Measurements from ENCODE around the gene SAMD4B. TPM values are rescaled to one million over a fixed set of nuclear protein-coding genes. Genes with fewer than 3 reads are reported as not detected.

SAMD4B gene
- total RNA-seq, 2 experiments from 2014 or later, result 47.8 to 51.3 TPM

- DNase-seq (peak; percentile 73), ATAC-seq (ENCODE audit: low read depth) (peak; percentile 46)
- no peaks in the 10 kb centered on the region for H3K27me3 Mint-ChIP-seq
- H3K4me3 Mint-ChIP-seq, result peak overlapping the region; percentile 63
- POLR2A ChIA-PET, result interaction anchor here (0.6 to 3.7 kb wide), 8 partner anchors 10 to 328 kb away, joined by 3 to 44 read pairs (median 9); partner anchors contain the start of genes GMFG, MED29, PAF1 and PLEKHG2
- H3K36me3 Mint-ChIP-seq, result peaks cover 5% of the 10 kb centered on the region
- peak overlapping the region; percentile 85 for H3K27ac Mint-ChIP-seq
- H3K9me3 Mint-ChIP-seq, result no peaks in the 10 kb centered on the region
- peaks cover 56% of the 10 kb centered on the region for H3K4me1 Mint-ChIP-seq
Observed at GRCh38 chr19:39401549-39402345, 59.5 kb downstream of the SAMD4B start.

- POLR2A ChIA-PET, result interaction anchor here (1.3 to 3.7 kb wide), 7 partner anchors 9 to 329 kb away, joined by 3 to 44 read pairs (median 13); partner anchors contain the start of genes GMFG, MED29, PAF1 and PLEKHG2
- peak; percentile 4 for ATAC-seq (ENCODE audit: low read depth)
- Mint-ChIP-seq H3K4me3 (peak overlapping the region; percentile 63), H3K36me3 (peaks cover 6% of the 10 kb centered on the region), H3K4me1 (peaks cover 52% of the 10 kb centered on the region), H3K27me3 (no peaks in the 10 kb centered on the region), H3K9me3 (no peaks in the 10 kb centered on the region), H3K27ac (peak overlapping the region; percentile 85)
- DNase-seq, result peak; percentile 79
Observed at GRCh38 chr19:39402346-39403300, 60.4 kb downstream of the SAMD4B start.

GRCh38 chr19:39403331-39404312 is 61.4 kb downstream of the SAMD4B start:
- POLR2A ChIA-PET, result interaction anchor here (1.3 kb wide), 1 partner anchor 12 kb away, joined by 5 read pairs; the partner anchor contains the start of genes MED29 and PAF1
- peak; percentile 89 for DNase-seq
- Mint-ChIP-seq H3K9me3 (no peaks in the 10 kb centered on the region), H3K27me3 (no peaks in the 10 kb centered on the region), H3K4me3 (peak overlapping the region; percentile 63), H3K27ac (peak overlapping the region; percentile 85), H3K36me3 (peaks cover 16% of the 10 kb centered on the region), H3K4me1 (peaks cover 47% of the 10 kb centered on the region)
- peak; percentile 12 for ATAC-seq (ENCODE audit: low read depth)

GRCh38 chr19:39405261-39405957 is 63.2 kb downstream of the SAMD4B start:
- Mint-ChIP-seq H3K4me3 (peak overlapping the region; percentile 25), H3K4me1 (peaks cover 42% of the 10 kb centered on the region), H3K27me3 (no peaks in the 10 kb centered on the region), H3K9me3 (no peaks in the 10 kb centered on the region), H3K27ac (no peak overlapping the region), H3K36me3 (peaks cover 15% of the 10 kb centered on the region)
- no peak for ATAC-seq (ENCODE audit: low read depth)
- POLR2A ChIA-PET, result interaction anchor here (0.9 to 5.2 kb wide), 5 partner anchors 7 to 70 kb away, joined by 3 to 90 read pairs (median 8); partner anchors contain the start of genes MED29, PAF1 and RPS16
- no peak for DNase-seq

- Mint-ChIP-seq H3K27ac (peak overlapping the region; percentile 90), H3K4me3 (peak overlapping the region; percentile 86), H3K4me1 (peaks cover 46% of the 10 kb centered on the region), H3K27me3 (no peaks in the 10 kb centered on the region), H3K36me3 (peaks cover 15% of the 10 kb centered on the region), H3K9me3 (no peaks in the 10 kb centered on the region)
- ATAC-seq (ENCODE audit: low read depth) (peak; percentile 13), DNase-seq (peak; percentile 85)
- POLR2A ChIA-PET, result interaction anchor here (0.6 to 5.2 kb wide), 6 partner anchors 8 to 549 kb away, joined by 5 to 90 read pairs (median 23); partner anchors contain the start of genes MED29, PAF1, RPS16 and SAMD4B
Observed at GRCh38 chr19:39405958-39406655, 63.9 kb downstream of the SAMD4B start.

- DNase-seq, result peak; percentile 88
- H3K36me3 Mint-ChIP-seq, result peaks cover 15% of the 10 kb centered on the region
- no peaks in the 10 kb centered on the region for H3K9me3 Mint-ChIP-seq
- POLR2A ChIA-PET, result interaction anchor here (0.6 to 5.2 kb wide), 6 partner anchors 8 to 550 kb away, joined by 5 to 90 read pairs (median 23); partner anchors contain the start of genes MED29, PAF1, RPS16 and SAMD4B
- ATAC-seq (ENCODE audit: low read depth), result peak; percentile 34
- no peaks in the 10 kb centered on the region for H3K27me3 Mint-ChIP-seq
- peaks cover 45% of the 10 kb centered on the region for H3K4me1 Mint-ChIP-seq
- H3K27ac Mint-ChIP-seq, result peak within 1 kb of the TSS; percentile 99
- peak within 1 kb of the TSS; percentile 86 for H3K4me3 Mint-ChIP-seq
Observed at GRCh38 chr19:39406656-39407409, 64.6 kb downstream of the SAMD4B start, which contains the start of gene ZFP36. Gene ZFP36 (plus strand): TSS chr19:39406847. CDS start chr19:39406905, 58 bp downstream.

- H3K36me3 Mint-ChIP-seq, result peaks cover 16% of the 10 kb centered on the region
- H3K4me3 Mint-ChIP-seq, result peak overlapping the region; percentile 86
- POLR2A ChIA-PET, result interaction anchor here (1.2 to 5.2 kb wide), 5 partner anchors 9 to 65 kb away, joined by 5 to 90 read pairs (median 39); partner anchors contain the start of genes MED29, PAF1, RPS16 and SAMD4B
- DNase-seq (no peak), ATAC-seq (ENCODE audit: low read depth) (no peak)
- no peaks in the 10 kb centered on the region for H3K9me3 Mint-ChIP-seq
- H3K4me1 Mint-ChIP-seq, result peaks cover 44% of the 10 kb centered on the region
- peaks cover 2% of the 10 kb centered on the region for H3K27me3 Mint-ChIP-seq
- H3K27ac Mint-ChIP-seq, result peak overlapping the region; percentile 99
Observed at GRCh38 chr19:39407410-39407659, 65.1 kb downstream of the SAMD4B start.

- POLR2A ChIA-PET, result interaction anchor here (2.1 to 5.2 kb wide), 4 partner anchors 9 to 37 kb away, joined by 5 to 90 read pairs (median 40); partner anchors contain the start of genes MED29, PAF1, RPS16 and SUPT5H
- Mint-ChIP-seq H3K27ac (peak overlapping the region; percentile 99), H3K9me3 (no peaks in the 10 kb centered on the region), H3K36me3 (peaks cover 16% of the 10 kb centered on the region), H3K27me3 (peaks cover 2% of the 10 kb centered on the region), H3K4me1 (peaks cover 43% of the 10 kb centered on the region), H3K4me3 (peak overlapping the region; percentile 86)
- peak; percentile 14 for ATAC-seq (ENCODE audit: low read depth)
- peak; percentile 82 for DNase-seq
Observed at GRCh38 chr19:39407660-39408391, 65.6 kb downstream of the SAMD4B start.

- Mint-ChIP-seq H3K4me1 (peaks cover 42% of the 10 kb centered on the region), H3K9me3 (no peaks in the 10 kb centered on the region), H3K36me3 (peaks cover 16% of the 10 kb centered on the region), H3K27ac (peak overlapping the region; percentile 99), H3K27me3 (peaks cover 2% of the 10 kb centered on the region), H3K4me3 (peak overlapping the region; percentile 86)
- ATAC-seq (ENCODE audit: low read depth), result no peak
- peak; percentile 61 for DNase-seq
- POLR2A ChIA-PET, result interaction anchor here (2.1 to 5.2 kb wide), 4 partner anchors 10 to 36 kb away, joined by 5 to 90 read pairs (median 40); partner anchors contain the start of genes MED29, PAF1, RPS16 and SUPT5H
Observed at GRCh38 chr19:39408392-39409207, 66.4 kb downstream of the SAMD4B start.
